ENCODE data around the gene SMOC2.

DNA sequence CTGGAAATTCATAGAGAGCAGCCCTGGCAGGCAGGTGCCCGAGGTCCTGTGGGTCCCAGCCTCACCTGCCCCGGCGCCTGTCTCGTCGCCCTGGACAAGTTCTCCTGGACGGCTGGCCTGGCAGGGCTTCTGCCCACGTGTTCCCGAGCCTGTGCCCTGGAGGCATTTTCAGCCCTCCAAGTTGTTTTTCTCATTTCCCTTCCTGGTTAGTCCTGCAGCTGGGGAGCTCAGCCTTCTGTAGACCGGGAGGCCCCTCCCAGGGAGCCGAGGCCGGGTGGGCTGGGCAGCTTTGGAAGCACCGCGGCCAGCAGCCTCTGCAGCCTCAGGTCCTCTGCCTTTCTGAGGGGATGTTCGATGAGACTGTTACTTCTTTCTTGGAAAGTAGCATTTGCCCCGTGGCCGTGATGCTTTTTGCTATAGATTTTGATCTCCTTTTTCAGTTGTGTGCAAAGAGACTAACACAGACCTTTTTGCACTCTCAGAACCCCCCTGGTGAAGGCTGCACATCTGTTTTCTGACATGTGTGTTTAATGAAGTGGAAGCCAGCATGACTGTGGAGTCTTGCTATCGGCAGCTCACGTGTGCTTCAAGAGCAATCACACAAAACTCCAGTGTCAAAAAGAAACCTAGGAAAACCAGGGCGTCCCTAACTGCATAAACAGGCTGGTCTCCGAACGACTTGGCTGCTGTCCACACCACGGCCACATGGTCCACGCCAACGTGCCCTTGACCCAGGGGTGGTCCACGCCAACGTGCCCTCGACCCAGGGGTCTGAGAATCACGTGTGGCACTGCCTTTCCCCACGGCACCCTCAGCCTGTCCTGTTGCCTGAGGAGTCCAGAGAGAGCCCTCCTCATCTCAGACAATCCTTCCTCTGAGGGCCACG, 207.5 kb downstream of the SMOC2 start:
- TF ChIP-seq, protein P1, sequence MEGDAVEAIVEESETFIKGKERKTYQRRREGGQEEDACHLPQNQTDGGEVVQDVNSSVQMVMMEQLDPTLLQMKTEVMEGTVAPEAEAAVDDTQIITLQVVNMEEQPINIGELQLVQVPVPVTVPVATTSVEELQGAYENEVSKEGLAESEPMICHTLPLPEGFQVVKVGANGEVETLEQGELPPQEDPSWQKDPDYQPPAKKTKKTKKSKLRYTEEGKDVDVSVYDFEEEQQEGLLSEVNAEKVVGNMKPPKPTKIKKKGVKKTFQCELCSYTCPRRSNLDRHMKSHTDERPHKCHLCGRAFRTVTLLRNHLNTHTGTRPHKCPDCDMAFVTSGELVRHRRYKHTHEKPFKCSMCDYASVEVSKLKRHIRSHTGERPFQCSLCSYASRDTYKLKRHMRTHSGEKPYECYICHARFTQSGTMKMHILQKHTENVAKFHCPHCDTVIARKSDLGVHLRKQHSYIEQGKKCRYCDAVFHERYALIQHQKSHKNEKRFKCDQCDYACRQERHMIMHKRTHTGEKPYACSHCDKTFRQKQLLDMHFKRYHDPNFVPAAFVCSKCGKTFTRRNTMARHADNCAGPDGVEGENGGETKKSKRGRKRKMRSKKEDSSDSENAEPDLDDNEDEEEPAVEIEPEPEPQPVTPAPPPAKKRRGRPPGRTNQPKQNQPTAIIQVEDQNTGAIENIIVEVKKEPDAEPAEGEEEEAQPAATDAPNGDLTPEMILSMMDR (IDR thresholded peaks at IDR 0.05): no peak
- TF ChIP-seq POLR2AphosphoS5 (IDR thresholded peaks at IDR 0.05; ENCODE audit: low read depth, low read length) (no peak), RAD21 (IDR thresholded peaks at IDR 0.05; ENCODE audit: low read length) (no peak), SIN3A (IDR thresholded peaks at IDR 0.05; ENCODE audit: borderline replicate concordance, low read depth, low read length) (no peak), CHD2 (IDR thresholded peaks at IDR 0.05; ENCODE audit: low read length, partially characterized antibody) (no peak), ELF1 (IDR thresholded peaks at IDR 0.05) (no peak), SMC3 (IDR thresholded peaks at IDR 0.05; ENCODE audit: low read depth, low read length) (no peak), EZH2phosphoT487 (IDR thresholded peaks at IDR 0.05; ENCODE audit: borderline replicate concordance, low read depth) (no peak), ZBTB33 (IDR thresholded peaks at IDR 0.05; ENCODE audit: borderline replicate concordance, low read depth) (no peak), MAX (IDR thresholded peaks at IDR 0.05; ENCODE audit: low read depth) (no peak), MEF2A (IDR thresholded peaks at IDR 0.05; ENCODE audit: borderline replicate concordance, low read depth) (no peak)
- TF ChIP-seq, protein P2, sequence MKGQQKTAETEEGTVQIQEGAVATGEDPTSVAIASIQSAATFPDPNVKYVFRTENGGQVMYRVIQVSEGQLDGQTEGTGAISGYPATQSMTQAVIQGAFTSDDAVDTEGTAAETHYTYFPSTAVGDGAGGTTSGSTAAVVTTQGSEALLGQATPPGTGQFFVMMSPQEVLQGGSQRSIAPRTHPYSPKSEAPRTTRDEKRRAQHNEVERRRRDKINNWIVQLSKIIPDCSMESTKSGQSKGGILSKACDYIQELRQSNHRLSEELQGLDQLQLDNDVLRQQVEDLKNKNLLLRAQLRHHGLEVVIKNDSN (IDR thresholded peaks at IDR 0.05; ENCODE audit: borderline replicate concordance, low read depth): no peak
- TF ChIP-seq, protein P3, sequence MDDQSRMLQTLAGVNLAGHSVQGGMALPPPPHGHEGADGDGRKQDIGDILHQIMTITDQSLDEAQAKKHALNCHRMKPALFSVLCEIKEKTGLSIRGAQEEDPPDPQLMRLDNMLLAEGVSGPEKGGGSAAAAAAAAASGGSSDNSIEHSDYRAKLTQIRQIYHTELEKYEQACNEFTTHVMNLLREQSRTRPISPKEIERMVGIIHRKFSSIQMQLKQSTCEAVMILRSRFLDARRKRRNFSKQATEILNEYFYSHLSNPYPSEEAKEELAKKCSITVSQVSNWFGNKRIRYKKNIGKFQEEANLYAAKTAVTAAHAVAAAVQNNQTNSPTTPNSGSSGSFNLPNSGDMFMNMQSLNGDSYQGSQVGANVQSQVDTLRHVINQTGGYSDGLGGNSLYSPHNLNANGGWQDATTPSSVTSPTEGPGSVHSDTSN (IDR thresholded peaks at IDR 0.05): no peak
